DND-41 (cell line): ENCODE results near the gene TMEM242.

Source experiments
- CTCF ChIP-seq: IDR thresholded peaks from 2 replicates; pipeline ENCODE4 v1.5.1; 2012; ENCODE audit warnings: borderline replicate concordance, low read length, moderate library complexity, mild to moderate bottlenecking; ENCODE audit not compliant: poor library complexity, severe bottlenecking; ENCODE audit errors: extremely low read depth
- EZH2 ChIP-seq: IDR thresholded peaks from 3 replicates; pipeline ENCODE4 v1.6.1; 2012; ENCODE audit warnings: borderline replicate concordance, low read depth, mild to moderate bottlenecking, moderate library complexity, low read length, inconsistent platforms; ENCODE audit not compliant: severe bottlenecking

- TF ChIP-seq CTCF (no peak), EZH2 (no peak)
These were observed 62.4 kb downstream of the TMEM242 start for GRCh38 chr6:157260735-157261410.
